Measurements from ENCODE around the gene EVI5.

DNA sequence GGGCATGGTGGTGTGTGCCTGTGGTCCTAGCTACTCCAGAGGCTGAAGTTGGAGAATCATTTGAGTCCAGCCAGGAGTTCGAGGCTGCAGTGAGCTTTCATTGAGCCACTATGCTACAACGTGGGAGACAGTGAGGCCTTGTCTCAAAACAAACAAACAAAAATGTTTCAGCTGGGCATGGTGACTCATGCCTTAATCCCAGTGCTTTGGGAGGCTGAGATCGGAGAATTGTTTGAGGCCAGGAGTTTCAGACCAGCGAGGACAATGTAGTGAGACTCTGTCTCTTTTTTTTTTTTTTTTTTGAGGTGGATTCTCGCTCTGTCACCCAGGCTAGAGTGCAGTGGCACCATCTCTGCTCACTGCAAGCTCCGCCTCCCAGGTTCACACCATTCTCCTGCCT, 41.9 kb upstream of the EVI5 start:
- TF ChIP-seq EZH2 (IDR thresholded peaks at IDR 0.05; ENCODE audit: borderline replicate concordance, low read depth, low read length, poor library complexity, severe bottlenecking), result no peak
- TF ChIP-seq, protein P1, sequence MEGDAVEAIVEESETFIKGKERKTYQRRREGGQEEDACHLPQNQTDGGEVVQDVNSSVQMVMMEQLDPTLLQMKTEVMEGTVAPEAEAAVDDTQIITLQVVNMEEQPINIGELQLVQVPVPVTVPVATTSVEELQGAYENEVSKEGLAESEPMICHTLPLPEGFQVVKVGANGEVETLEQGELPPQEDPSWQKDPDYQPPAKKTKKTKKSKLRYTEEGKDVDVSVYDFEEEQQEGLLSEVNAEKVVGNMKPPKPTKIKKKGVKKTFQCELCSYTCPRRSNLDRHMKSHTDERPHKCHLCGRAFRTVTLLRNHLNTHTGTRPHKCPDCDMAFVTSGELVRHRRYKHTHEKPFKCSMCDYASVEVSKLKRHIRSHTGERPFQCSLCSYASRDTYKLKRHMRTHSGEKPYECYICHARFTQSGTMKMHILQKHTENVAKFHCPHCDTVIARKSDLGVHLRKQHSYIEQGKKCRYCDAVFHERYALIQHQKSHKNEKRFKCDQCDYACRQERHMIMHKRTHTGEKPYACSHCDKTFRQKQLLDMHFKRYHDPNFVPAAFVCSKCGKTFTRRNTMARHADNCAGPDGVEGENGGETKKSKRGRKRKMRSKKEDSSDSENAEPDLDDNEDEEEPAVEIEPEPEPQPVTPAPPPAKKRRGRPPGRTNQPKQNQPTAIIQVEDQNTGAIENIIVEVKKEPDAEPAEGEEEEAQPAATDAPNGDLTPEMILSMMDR (conservative IDR thresholded peaks at IDR 0.05; ENCODE audit: low read depth, low read length), result no peak
